Activated CD8-positive, alpha-beta memory T cell treated with anti-CD3 and anti-CD28 coated beads, Interleukin-2, amount 50 U/mL, for 4 hours (primary cell): ENCODE measurements around the gene LCN10.

Experiments used
- DNase-seq: peaks from one replicate; pipeline ENCODE4 v3.0.0-alpha.2; 2020

Gene LCN10

DNA sequence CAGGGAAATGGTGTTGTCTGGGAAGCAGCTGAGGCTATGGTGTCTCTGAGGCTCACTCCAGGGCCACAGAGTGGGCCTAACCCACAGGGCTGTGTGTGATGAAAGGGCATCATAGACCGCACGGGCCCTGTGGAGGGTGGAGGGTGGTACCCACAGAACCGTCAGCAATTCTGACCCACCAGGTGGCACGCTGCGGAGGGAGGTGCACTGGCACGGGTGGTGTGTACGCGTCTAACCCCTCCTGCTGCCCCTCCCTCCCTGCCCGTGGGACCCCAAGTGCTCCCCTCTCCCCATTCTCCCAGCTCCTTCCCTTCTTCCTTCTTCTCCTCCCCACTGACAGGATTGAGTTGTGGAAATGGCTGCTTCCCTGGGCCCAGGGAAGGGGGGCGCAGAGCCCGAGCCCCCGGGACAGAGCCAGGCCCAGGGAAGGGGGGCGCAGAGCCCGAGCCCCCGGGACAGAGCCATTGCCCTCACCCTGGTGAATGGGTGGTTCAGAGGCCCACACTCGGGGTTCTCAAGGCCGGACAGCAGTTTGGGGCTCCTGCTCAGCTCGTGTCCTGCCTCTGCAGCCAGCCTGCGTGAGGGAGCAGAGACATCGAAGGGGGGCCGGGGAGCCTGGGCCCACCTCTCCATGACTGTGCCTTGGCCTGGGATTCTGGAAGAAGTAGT, 6.8 kb downstream of the LCN10 start:
- DNase-seq: no peak

GRCh38 chr9:136734837-136735496, 7.8 kb downstream of the LCN10 start:
- DNase-seq: no peak

DNA sequence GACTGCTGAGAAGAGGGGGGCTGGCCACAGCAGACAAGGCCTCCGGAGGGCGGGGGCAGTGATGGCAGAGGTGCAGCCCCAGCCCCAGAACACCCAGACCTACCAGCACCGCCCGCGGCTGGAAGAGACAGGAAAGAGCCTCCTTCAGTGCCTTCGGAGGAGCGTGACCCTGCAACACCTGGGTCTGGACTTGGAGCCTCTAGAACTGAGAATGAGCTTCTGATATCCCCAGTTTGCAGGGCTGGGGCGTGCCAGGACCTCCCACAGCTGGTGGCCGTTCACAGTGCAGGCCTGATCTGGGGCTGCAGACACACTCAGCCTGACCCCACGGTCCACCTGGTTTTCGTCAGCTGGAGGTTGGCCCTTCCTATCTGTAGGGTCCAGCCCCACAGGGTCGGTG, 9.1 kb downstream of the LCN10 start:
- no peak for DNase-seq

GRCh38 chr9:136732444-136733178, 10.1 kb downstream of the LCN10 start:
- DNase-seq: no peak

GRCh38 chr9:136729926-136730325, 12.8 kb downstream of the LCN10 start:
- DNase-seq: no peak

DNA sequence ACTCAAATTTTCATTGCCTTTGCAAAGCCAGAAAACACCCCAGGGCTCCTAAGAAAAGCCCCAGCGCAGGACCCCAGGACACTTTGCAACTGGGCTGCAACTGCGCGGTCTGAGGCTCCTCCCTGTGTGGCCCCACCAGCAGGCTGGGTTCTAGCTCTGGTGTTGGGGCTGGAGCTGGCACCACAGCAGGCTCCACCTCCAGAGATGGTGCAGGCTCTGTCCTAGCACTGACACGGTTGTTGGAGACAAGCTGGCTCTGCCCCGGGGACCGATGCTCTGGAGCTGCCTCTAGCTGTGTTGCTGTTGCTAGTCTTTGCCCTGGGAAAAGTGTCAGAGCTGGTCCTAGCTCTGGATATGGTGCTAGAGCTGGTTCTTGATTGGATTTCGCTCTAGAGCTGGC, 13.6 kb downstream of the LCN10 start:
- DNase-seq: no peak

DNA sequence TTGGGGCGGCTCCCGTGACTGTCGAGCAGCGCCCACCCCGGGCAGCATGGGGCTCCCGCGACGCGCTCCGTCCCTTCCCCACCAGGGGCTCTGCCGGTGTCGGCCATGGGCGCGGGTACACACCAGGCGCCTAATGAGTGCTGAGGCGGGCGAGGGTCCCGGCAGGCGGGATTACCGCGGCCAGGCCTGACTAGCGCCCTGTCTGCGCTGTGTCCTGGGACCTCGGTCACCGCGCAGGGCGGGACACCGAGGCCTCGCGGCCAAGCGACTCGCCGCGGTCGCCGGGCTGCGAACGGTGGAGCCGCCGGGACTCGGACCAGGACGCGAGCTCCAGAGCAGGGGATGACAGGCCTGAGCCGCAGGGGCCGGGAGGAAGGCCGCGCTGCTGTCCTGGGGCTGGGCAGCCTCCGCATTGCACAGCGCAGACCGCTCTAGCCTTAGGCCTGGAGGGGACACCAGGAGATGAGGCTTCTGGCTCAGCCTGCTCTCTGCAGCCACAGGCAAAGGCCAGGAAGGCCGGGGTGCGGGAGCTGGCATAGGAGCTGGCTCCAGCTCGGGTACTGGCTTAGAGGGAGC, 14.1 kb downstream of the LCN10 start:
- no peak for DNase-seq

GRCh38 chr9:136728080-136728547, 14.6 kb downstream of the LCN10 start:
- DNase-seq: peak; percentile 95

GRCh38 chr9:136726631-136727191, 16.0 kb downstream of the LCN10 start:
- DNase-seq: no peak

- DNase-seq: no peak
Observed at GRCh38 chr9:136726118-136726517, 16.6 kb downstream of the LCN10 start.

- DNase-seq: no peak
Observed at GRCh38 chr9:136725612-136726011, 17.1 kb downstream of the LCN10 start.

DNA sequence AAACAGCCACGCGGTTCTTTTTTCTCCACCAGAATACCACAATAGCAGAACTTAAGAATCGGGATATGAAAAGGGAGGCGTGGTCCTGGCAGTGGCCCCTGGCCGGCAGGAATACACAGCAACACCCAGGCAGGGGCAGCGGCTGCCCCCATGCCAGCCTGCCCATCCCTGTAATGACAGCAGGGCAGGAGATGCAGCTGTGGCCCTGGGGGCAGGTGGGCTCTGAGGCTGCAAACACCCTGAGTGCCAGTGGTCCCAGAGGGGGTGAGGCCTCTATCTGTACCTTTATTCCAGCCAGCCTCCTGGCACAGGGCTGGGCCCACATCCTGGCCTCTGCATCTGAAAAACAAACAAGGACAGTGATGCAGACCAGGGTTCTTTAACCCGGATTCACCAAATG, 18.0 kb downstream of the LCN10 start:
- DNase-seq: no peak

- DNase-seq: no peak
Observed at GRCh38 chr9:136723989-136724388, 18.8 kb downstream of the LCN10 start.

GRCh38 chr9:136723362-136723976, 19.3 kb downstream of the LCN10 start:
- DNase-seq: no peak

- DNase-seq: no peak
Observed at GRCh38 chr9:136722969-136723356, 19.8 kb downstream of the LCN10 start.

DNA sequence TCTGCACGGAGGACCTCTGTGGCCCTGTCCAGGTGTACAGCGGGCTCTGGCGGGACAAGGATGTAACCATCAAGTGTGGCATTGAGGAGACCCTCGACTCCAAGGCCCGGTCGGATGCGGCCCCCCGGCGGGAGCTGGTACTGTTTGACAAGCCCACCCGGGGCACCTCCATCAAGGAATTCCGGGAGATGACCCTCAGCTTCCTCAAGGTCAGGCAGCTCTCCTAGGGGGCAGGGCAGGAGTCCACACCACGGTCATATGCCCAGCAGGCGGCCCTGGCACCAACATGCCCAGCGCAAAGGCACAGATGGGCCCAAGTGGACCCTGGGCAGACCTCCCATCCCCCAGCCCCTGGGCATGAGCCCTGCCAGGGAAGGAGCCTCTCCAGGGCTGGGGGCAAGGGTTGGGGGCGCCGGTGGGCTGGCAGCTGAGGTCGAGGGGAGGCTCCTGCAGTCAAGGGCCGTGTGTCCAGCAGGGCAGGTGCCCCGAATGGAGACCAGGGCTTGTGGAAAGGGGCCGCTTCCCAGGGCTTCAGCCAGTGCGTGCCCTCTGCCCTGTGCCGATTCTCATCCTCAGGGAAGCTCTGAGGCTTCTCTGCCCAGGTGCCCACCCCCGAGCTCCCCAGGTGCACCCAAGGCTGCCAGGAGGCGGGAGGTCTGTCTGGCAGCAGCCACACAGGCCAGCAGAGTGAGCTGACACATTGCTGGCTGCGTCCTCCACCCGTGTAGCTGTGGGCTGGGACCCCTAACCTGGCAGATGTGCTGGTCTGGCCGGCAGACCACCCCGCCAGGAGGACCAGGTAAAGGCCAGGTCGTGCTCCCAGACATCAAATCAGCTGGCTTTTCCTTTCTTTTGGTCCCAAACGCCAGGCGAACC, 20.4 kb downstream of the LCN10 start:
- no peak for DNase-seq

DNA sequence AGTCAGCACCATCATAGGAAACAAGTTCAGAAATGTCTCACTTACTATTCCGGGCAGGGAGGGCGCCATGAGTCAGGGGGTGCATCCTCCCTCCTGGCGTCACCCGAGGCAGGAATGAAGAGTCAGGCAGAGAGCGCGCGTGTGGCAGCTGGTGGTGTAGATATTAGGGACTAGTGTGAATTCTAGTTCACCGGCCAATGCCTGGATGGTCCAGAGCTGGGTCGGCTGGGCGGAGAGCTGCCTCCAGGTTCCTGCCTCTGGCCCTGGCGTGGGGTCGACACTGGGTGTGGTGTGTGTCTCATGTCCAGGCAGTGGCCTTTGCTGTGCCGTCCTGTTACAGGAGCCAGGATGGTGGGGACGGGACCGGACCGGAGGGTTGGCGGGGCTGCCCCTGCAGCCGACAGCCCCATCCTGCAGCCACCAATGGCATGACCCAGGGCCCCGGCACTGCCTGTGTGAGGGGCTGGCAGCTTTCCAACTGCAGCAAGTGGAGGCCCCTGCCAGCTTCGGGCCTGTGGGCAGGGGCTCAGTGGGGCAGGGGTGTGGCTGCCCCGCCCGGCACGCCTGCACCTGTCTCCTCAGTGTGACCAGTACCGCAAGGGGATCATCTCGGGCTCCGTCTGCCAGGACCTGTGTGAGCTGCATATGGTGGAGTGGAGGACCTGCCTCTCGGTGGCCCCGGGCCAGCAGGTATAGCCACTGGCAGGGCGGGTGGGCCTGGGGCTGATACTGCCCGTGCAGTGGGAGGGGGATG, 21.2 kb downstream of the LCN10 start:
- DNase-seq: no peak

GRCh38 chr9:136720898-136721338, 21.8 kb downstream of the LCN10 start:
- no peak for DNase-seq

DNA sequence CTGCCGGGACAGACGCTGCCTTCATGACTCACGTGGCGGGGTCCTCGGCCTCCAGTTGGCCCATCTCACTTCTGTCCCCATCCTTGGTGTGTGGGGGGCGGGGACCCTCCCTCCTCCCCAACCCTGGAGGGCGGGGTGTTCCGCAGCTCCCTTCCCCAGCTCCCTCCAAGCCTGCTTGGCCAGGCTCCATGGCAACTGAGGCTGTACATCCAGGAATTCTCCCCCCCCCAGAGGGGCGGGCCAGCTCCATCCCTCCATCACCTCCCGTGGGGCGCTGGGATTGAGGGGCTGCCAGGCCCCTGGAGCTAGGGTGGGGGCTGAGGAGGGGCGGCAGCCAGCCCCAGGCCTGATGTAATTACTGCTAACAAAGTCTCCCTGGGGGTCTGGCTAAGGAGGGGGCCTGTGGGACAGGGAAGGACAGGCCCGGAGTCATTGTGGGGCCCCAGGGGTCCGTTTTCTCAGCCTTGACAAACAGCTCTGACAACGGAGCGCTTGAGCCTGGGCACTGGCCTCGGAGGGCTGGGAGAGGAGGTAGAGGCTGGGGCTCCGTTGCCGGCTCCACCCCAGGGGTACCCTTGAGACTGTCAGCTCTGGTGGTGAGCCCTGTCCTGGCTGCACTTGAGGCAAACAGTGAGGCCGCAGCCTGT, 22.4 kb downstream of the LCN10 start:
- DNase-seq: no peak

GRCh38 chr9:136719195-136719880, 23.4 kb downstream of the LCN10 start:
- no peak for DNase-seq
